Erythroblast (primary cell): ENCODE results near the gene WDR43.

Experiments used
- GATA1 ChIP-seq: IDR thresholded peaks from 2 replicates; pipeline ENCODE4 v1.6.1; 2011; ENCODE audit warnings: low read depth, mild to moderate bottlenecking, control low read depth, low read length, moderate library complexity
- POLR2A ChIP-seq: IDR thresholded peaks from 2 replicates; pipeline ENCODE4 v1.6.1; 2011; ENCODE audit warnings: mild to moderate bottlenecking, low read length

- no peak for TF ChIP-seq POLR2A
- no peak for TF ChIP-seq GATA1
These were observed 32.4 kb downstream of the WDR43 start for GRCh38 chr2:28926847-28927246.
